CD4-positive, alpha-beta T cell treated with Interleukin-2 at 100 ng/mL for 4 hours (primary cell): ENCODE results near the gene TANC2.

Source experiments
- DNase-seq: peaks from one replicate; pipeline ENCODE4 v3.0.0-alpha.2; 2020; ENCODE audit warnings: low spot score

Gene TANC2

GRCh38 chr17:62965686-62966425, at the start of gene TANC2:
TANC2 (plus strand) TSS chr17:62966235; CDS start chr17:63009560, 43,325 bp downstream.
- peak; percentile 84 for DNase-seq

- no peak for DNase-seq
Measured at GRCh38 chr17:62916684-62917571, 49.1 kb upstream of the TANC2 start.

GRCh38 chr17:62919388-62919787, 46.6 kb upstream of the TANC2 start:
- no peak for DNase-seq

GRCh38 chr17:62920300-62920699, 45.7 kb upstream of the TANC2 start:
- DNase-seq: no peak

- DNase-seq: no peak
Measured at GRCh38 chr17:62921817-62922216, 44.2 kb upstream of the TANC2 start.

- no peak for DNase-seq
Measured at GRCh38 chr17:62923258-62924150, 42.5 kb upstream of the TANC2 start.

GRCh38 chr17:62925267-62925836, 40.7 kb upstream of the TANC2 start:
- DNase-seq: no peak

GRCh38 chr17:62927083-62927482, 39.0 kb upstream of the TANC2 start:
- DNase-seq: no peak

GRCh38 chr17:62929320-62929719, 36.7 kb upstream of the TANC2 start:
- no peak for DNase-seq

- no peak for DNase-seq
Measured at GRCh38 chr17:62931101-62931500, 34.9 kb upstream of the TANC2 start.

- no peak for DNase-seq
Measured at GRCh38 chr17:62933501-62934385, 32.3 kb upstream of the TANC2 start.

GRCh38 chr17:62935098-62935497, 30.9 kb upstream of the TANC2 start:
- no peak for DNase-seq

GRCh38 chr17:62935523-62935922, 30.5 kb upstream of the TANC2 start:
- no peak for DNase-seq

- no peak for DNase-seq
Measured at GRCh38 chr17:62937606-62938005, 28.4 kb upstream of the TANC2 start.

GRCh38 chr17:62941358-62941991, 24.6 kb upstream of the TANC2 start:
- DNase-seq: no peak

- DNase-seq: no peak
Measured at GRCh38 chr17:62948370-62948769, 17.7 kb upstream of the TANC2 start.

GRCh38 chr17:62949036-62949435, 17.0 kb upstream of the TANC2 start:
- DNase-seq: no peak

- DNase-seq: no peak
Measured at GRCh38 chr17:62950067-62950466, 16.0 kb upstream of the TANC2 start.

- no peak for DNase-seq
Measured at GRCh38 chr17:62955841-62956352, 10.1 kb upstream of the TANC2 start.

- DNase-seq: no peak
Measured at GRCh38 chr17:62963296-62963695, 2.7 kb upstream of the TANC2 start.
